NCI-H1092 treated with DMSO at 0.1 percent for 48 hours (cell line): ENCODE results near the gene SAMD14.
A peak's percentile ranks its signal among the peaks of the same experiment; 100 is the strongest.
"Not testable (repeated sequence)": the region's sequence is repeated elsewhere in the genome, so short reads cannot be mapped to it uniquely, and the experiment has no call there.

Experiments
- DNase-seq: peaks from one replicate; lab custom pipeline; 2025; lab: John Stamatoyannopoulos, UW

Gene SAMD14

GRCh38 chr17:50075446-50076032 lies 54.4 kb downstream of the SAMD14 start:
- no peak for DNase-seq

- DNase-seq, result no peak
These were observed 55.7 kb downstream of the SAMD14 start for GRCh38 chr17:50074227-50074626.

- no peak for DNase-seq
These were observed 57.0 kb downstream of the SAMD14 start for GRCh38 chr17:50072925-50073324.

- no peak for DNase-seq
These were observed 57.8 kb downstream of the SAMD14 start for GRCh38 chr17:50072130-50072529.

- no peak for DNase-seq
These were observed 58.3 kb downstream of the SAMD14 start for GRCh38 chr17:50071692-50072091.

- no peak for DNase-seq
These were observed 58.9 kb downstream of the SAMD14 start for GRCh38 chr17:50070908-50071680.

- DNase-seq, result no peak
These were observed 62.0 kb downstream of the SAMD14 start for GRCh38 chr17:50067996-50068395.

GRCh38 chr17:50066995-50067394 lies 63.0 kb downstream of the SAMD14 start:
- DNase-seq, result no peak

GRCh38 chr17:50065056-50065455 lies 64.9 kb downstream of the SAMD14 start:
- DNase-seq, result no peak

GRCh38 chr17:50064253-50065001 lies 65.5 kb downstream of the SAMD14 start:
- DNase-seq, result no peak

- DNase-seq, result no peak
These were observed 66.3 kb downstream of the SAMD14 start for GRCh38 chr17:50063561-50064252.

- no peak for DNase-seq
These were observed 67.4 kb downstream of the SAMD14 start for GRCh38 chr17:50062293-50063243.

GRCh38 chr17:50061713-50062045 lies 68.3 kb downstream of the SAMD14 start:
- not testable (repeated sequence) for DNase-seq

- peak; percentile 6 for DNase-seq
These were observed 68.8 kb downstream of the SAMD14 start for GRCh38 chr17:50060951-50061712.
